HepG2 (cell line): ENCODE results near the gene EVI5. TPM values are rescaled to one million over a fixed set of nuclear protein-coding genes. Genes with fewer than 3 reads are reported as not detected.

Experiments
- NAIF1 ChIP-seq: sonication (generic); formaldehyde crosslinking; IDR thresholded peaks from 2 replicates; pipeline ENCODE4 v1.5.0; 2020; ENCODE audit warnings: mild to moderate bottlenecking, missing genetic modification reagents, borderline replicate concordance
- ZBTB34 ChIP-seq: sonication (generic); formaldehyde crosslinking; IDR thresholded peaks from 2 replicates; pipeline ENCODE4 v1.8.0; 2022; ENCODE audit warnings: mild to moderate bottlenecking, missing genetic modification reagents
- ZEB1 ChIP-seq: IDR thresholded peaks from 2 replicates; pipeline ENCODE4 v1.6.1; 2012; ENCODE audit warnings: mild to moderate bottlenecking, low read depth, inconsistent platforms; ENCODE audit not compliant: insufficient replicate concordance
- ZNF367 ChIP-seq: sonication (generic); formaldehyde crosslinking; IDR thresholded peaks from 2 replicates; pipeline ENCODE4 v1.4.0; 2020; ENCODE audit warnings: missing genetic modification reagents, borderline replicate concordance
- polyA plus RNA-seq, 8 experiments: library from polyadenylated mRNA; depleted of rRNA in 3 of 8; stranded (reverse) in 7 of 8; unstranded in 1 of 8; fragments of >200 nt; fragmentation: Illumina TruSeq in 4 of 8; extraction: Trizol in 4 of 8; gene quantifications; 2 replicates each; pipeline versions ENCODE4 v1.2.1 to v1.2.3, GENCODE V29; 2011 to 2016; ENCODE audit warnings: low read depth in 4 of 8, missing spikeins in 1 of 8, mixed read lengths in 1 of 8; ENCODE audit not compliant: insufficient read depth in 1 of 8
- small RNA-seq, 3 experiments: library from RNA; depleted of rRNA; stranded (forward); fragments of <200 nt; gene quantifications; one replicate each; pipeline ENCODE3, GENCODE V24; 2012; ENCODE audit warnings: low read depth in 2 of 3, low replicate concordance in 1 of 3; ENCODE audit not compliant: insufficient read length in 3 of 3, insufficient read depth in 2 of 3
- total RNA-seq, 5 experiments: library from RNA; depleted of rRNA; stranded (reverse); fragments of >200 nt; fragmentation: Illumina TruSeq; extraction: Trizol; gene quantifications; 2 replicates each; pipeline ENCODE4 v1.2.3, GENCODE V29; 2016; ENCODE audit warnings: low read depth in 1 of 5
- TF ChIP-seq, protein P1 (sequence below): sonication (generic); formaldehyde crosslinking; IDR thresholded peaks from 2 replicates; pipeline ENCODE4 v1.4.0; 2020; ENCODE audit warnings: mild to moderate bottlenecking, low read depth, missing genetic modification reagents

The EVI5 gene
- total and polyA plus RNA-seq, 2 of the 13 experiments (the other 11 are each of a cell fraction or from before 2014, with no cell fraction given) = 4.0 to 12.6 TPM

DNA sequence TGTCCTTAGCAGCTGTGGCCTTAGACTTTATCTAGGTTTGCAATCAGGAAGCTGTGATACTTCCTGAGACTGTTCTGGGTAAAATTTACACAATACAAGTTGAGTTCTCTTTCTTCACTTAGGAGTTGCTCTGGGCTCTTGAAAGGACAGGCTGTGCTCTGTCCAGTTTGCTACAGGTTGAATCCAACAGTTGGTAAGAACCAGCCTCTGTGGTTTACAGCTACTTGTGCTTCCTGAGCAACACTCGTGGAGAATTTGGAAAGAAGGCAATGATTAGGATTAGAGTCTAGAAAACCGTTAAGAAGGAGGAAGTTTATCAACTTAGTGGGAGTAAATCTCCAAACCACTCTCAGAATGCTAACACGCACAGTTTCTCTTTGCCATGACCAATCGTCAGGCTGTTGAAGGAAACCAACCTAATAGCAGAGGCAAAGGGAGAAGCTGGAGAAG is 325.0 kb downstream of the EVI5 start (continued):
- TF ChIP-seq NAIF1 (CRISPR knock-in tag) (no peak), ZBTB34 (CRISPR knock-in tag) (no peak), ZNF367 (CRISPR knock-in tag) (no peak), ZEB1 (no peak)
- TF ChIP-seq, protein P1, sequence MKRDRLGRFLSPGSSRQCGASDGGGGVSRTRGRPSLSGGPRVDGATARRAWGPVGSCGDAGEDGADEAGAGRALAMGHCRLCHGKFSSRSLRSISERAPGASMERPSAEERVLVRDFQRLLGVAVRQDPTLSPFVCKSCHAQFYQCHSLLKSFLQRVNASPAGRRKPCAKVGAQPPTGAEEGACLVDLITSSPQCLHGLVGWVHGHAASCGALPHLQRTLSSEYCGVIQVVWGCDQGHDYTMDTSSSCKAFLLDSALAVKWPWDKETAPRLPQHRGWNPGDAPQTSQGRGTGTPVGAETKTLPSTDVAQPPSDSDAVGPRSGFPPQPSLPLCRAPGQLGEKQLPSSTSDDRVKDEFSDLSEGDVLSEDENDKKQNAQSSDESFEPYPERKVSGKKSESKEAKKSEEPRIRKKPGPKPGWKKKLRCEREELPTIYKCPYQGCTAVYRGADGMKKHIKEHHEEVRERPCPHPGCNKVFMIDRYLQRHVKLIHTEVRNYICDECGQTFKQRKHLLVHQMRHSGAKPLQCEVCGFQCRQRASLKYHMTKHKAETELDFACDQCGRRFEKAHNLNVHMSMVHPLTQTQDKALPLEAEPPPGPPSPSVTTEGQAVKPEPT = no peak

Small RNA genes lying within 50 kb of the gene (small RNA-seq; reads per million reads assigned to genes)
- 0 reads per million in 3 experiments for gene AC104332.2
- 0 reads per million in 3 experiments for gene RNU4-59P

Other genes starting within 250 kb of the EVI5 start
- gene RPL5, start 46.9 kb upstream of the EVI5 start, total RNA-seq (2016; rRNA removed; fragmentation: Illumina TruSeq; extraction: Trizol) = 2,304 and 2,854 TPM in 2 replicates
- 2,158 and 2,520 TPM in 2 replicates for gene RPL5, start 46.9 kb upstream of the EVI5 start, polyA plus RNA-seq (2011; rRNA removed)
- gene DIPK1A, start 176.4 kb upstream of the EVI5 start, total RNA-seq (2016; rRNA removed; fragmentation: Illumina TruSeq; extraction: Trizol) = 7.7 and 8.4 TPM in 2 replicates
- 7.0 and 8.4 TPM in 2 replicates for gene DIPK1A, start 176.4 kb upstream of the EVI5 start, polyA plus RNA-seq (2011; rRNA removed)